GM12878 (cell line): ENCODE data around the gene PUDP. TPM values are rescaled to one million over a fixed set of nuclear protein-coding genes. Genes with fewer than 3 reads are reported as not detected.

Experiments used
- BMI1 ChIP-seq: fragments of 450-650 bp; IDR thresholded peaks from 2 replicates; pipeline ENCODE4 v1.6.1; 2016; ENCODE audit warnings: mild to moderate bottlenecking, moderate library complexity, borderline replicate concordance
- CREB1 ChIP-seq: IDR thresholded peaks from 2 replicates; pipeline ENCODE4 v1.6.1; 2012; ENCODE audit warnings: low read depth, mild to moderate bottlenecking, inconsistent platforms
- EZH2 ChIP-seq: IDR thresholded peaks from 2 replicates; pipeline ENCODE4 v1.6.1; 2012; ENCODE audit warnings: low read depth, mild to moderate bottlenecking, control low read depth, inconsistent platforms, low read length, borderline replicate concordance; ENCODE audit not compliant: control insufficient read depth
- GABPA ChIP-seq: IDR thresholded peaks from 2 replicates; pipeline ENCODE4 v1.6.1; 2014; ENCODE audit warnings: antibody characterized with exemption, low read depth, mild to moderate bottlenecking, inconsistent platforms
- HDAC2 ChIP-seq: fragments of 200-600 bp; sonication (generic); IDR thresholded peaks from 2 replicates; pipeline ENCODE4 v1.6.1; 2017
- IRF4 ChIP-seq: IDR thresholded peaks from 2 replicates; pipeline ENCODE4 v1.6.1; 2011; ENCODE audit warnings: low read depth, low read length
- LARP7 ChIP-seq: fragments of 450-650 bp; IDR thresholded peaks from 2 replicates; pipeline ENCODE4 v1.6.1; 2017; ENCODE audit warnings: mild to moderate bottlenecking
- MYB ChIP-seq: fragments of 150-350 bp; IDR thresholded peaks from 2 replicates; pipeline ENCODE4 v1.6.1; 2014; ENCODE audit warnings: mild to moderate bottlenecking, low read depth, low read length, borderline replicate concordance
- NFIC ChIP-seq: IDR thresholded peaks from 2 replicates; pipeline ENCODE4 v1.6.1; 2012; ENCODE audit warnings: low read depth, mild to moderate bottlenecking, inconsistent platforms, low read length, moderate library complexity
- NFYA ChIP-seq: IDR thresholded peaks from 2 replicates; pipeline ENCODE4 v1.6.1; 2011; ENCODE audit warnings: low read depth, mild to moderate bottlenecking, low read length, improper control_type of control experiment, borderline replicate concordance
- NR2C1 ChIP-seq: fragments of 450-650 bp; IDR thresholded peaks from 2 replicates; pipeline ENCODE4 v1.6.1; 2017; ENCODE audit warnings: antibody characterized with exemption, mild to moderate bottlenecking, moderate library complexity
- SREBF2 ChIP-seq: IDR thresholded peaks from 2 replicates; pipeline ENCODE4 v1.6.1; 2012; ENCODE audit warnings: mild to moderate bottlenecking, low read length
- TARDBP ChIP-seq: IDR thresholded peaks from 2 replicates; pipeline ENCODE4 v1.6.1; 2016; ENCODE audit warnings: borderline replicate concordance
- TBL1XR1 ChIP-seq: IDR thresholded peaks from 2 replicates; pipeline ENCODE4 v1.6.1; 2012; ENCODE audit warnings: low read depth, low read length, improper control_type of control experiment
- TCF3 ChIP-seq: IDR thresholded peaks from 2 replicates; pipeline ENCODE4 v1.6.1; 2012; ENCODE audit warnings: low read depth, mild to moderate bottlenecking, low read length, borderline replicate concordance; ENCODE audit not compliant: insufficient read depth
- ZNF217 ChIP-seq: fragments of 450-650 bp; IDR thresholded peaks from 2 replicates; pipeline ENCODE4 v1.6.1; 2017; ENCODE audit warnings: antibody characterized with exemption, mild to moderate bottlenecking
- ZZZ3 ChIP-seq: IDR thresholded peaks from 2 replicates; pipeline ENCODE4 v1.6.1; 2011; ENCODE audit warnings: low read depth; ENCODE audit not compliant: control insufficient read depth, insufficient read length
- polyA plus RNA-seq, 11 experiments: library from polyadenylated mRNA; depleted of rRNA in 4 of 11; unstranded in 6 of 11; stranded (reverse) in 5 of 11; fragments of >200 nt; fragmentation: Nextera tagmentation in 4 of 11; fragmentation: Illumina TruSeq in 1 of 11; extraction: Ambion mirVana in 4 of 11; extraction: Trizol in 1 of 11; gene quantifications; 1 replicate in 1 of 11; 2 replicates in 10 of 11; pipeline versions ENCODE4 v1.2.1 to v1.2.3, GENCODE V29; 2011 to 2016; ENCODE audit warnings: inconsistent platforms in 2 of 11, missing spikeins in 2 of 11, low read depth in 1 of 11
- total RNA-seq, 4 experiments: library from RNA; depleted of rRNA in 3 of 4; stranded (reverse); fragments of >200 nt in 3 of 4; fragmentation: Illumina TruSeq in 1 of 4; extraction: Trizol in 1 of 4; gene quantifications; 2 replicates each; pipeline versions ENCODE4 v1.2.1 to v1.2.3, GENCODE V29; 2013 to 2021
- TF ChIP-seq, protein P1 (sequence below), 3 experiments: IDR thresholded peaks in 2 of 3; conservative IDR thresholded peaks in 1 of 3; 2 replicates each; pipeline ENCODE4 v1.5.1; 2011; ENCODE audit warnings: low read depth in 3 of 3, low read length in 3 of 3, mild to moderate bottlenecking in 3 of 3, control low read depth in 2 of 3, moderate library complexity in 2 of 3, inconsistent platforms in 1 of 3, mixed read lengths in 1 of 3; ENCODE audit not compliant: control insufficient read depth in 2 of 3, insufficient read depth in 1 of 3; ENCODE audit errors: extremely low read depth in 1 of 3
- TF ChIP-seq, protein P2 (sequence below): IDR thresholded peaks from 2 replicates; pipeline ENCODE4 v1.6.1; 2011; ENCODE audit warnings: mild to moderate bottlenecking, low read depth, low read length, moderate library complexity; ENCODE audit not compliant: insufficient replicate concordance
- TF ChIP-seq, protein P3 (sequence below): fragments of 450-650 bp; IDR thresholded peaks from 2 replicates; pipeline ENCODE4 v1.6.1; 2017; ENCODE audit warnings: mild to moderate bottlenecking, moderate library complexity
- TF ChIP-seq, protein P4 (sequence below): fragments of 450-650 bp; IDR thresholded peaks from 2 replicates; pipeline ENCODE4 v1.6.1; 2017; ENCODE audit warnings: mild to moderate bottlenecking, low read depth, inconsistent platforms; ENCODE audit not compliant: poor library complexity, severe bottlenecking

PUDP gene
- total and polyA plus RNA-seq, 10 of the 15 experiments (the other 5 are each of a cell fraction or from before 2014, with no cell fraction given), result 30.8 to 83.5 (median 61.7) TPM

GRCh38 chrX:7147978-7148854, at the start of gene PUDP (continued):
- TF ChIP-seq, protein P1, sequence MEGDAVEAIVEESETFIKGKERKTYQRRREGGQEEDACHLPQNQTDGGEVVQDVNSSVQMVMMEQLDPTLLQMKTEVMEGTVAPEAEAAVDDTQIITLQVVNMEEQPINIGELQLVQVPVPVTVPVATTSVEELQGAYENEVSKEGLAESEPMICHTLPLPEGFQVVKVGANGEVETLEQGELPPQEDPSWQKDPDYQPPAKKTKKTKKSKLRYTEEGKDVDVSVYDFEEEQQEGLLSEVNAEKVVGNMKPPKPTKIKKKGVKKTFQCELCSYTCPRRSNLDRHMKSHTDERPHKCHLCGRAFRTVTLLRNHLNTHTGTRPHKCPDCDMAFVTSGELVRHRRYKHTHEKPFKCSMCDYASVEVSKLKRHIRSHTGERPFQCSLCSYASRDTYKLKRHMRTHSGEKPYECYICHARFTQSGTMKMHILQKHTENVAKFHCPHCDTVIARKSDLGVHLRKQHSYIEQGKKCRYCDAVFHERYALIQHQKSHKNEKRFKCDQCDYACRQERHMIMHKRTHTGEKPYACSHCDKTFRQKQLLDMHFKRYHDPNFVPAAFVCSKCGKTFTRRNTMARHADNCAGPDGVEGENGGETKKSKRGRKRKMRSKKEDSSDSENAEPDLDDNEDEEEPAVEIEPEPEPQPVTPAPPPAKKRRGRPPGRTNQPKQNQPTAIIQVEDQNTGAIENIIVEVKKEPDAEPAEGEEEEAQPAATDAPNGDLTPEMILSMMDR (IDR thresholded peaks at IDR 0.05 in 2 of 3, conservative IDR thresholded peaks at IDR 0.05 in 1 of 3; ENCODE audit: control insufficient read depth in 2 of 3, extremely low read depth in 1 of 3, insufficient read depth in 1 of 3, low read depth in 3 of 3, low read length in 3 of 3), result peak in 2 of 3 experiments; percentile 25; a peak in 3 of 6 replicates
- TF ChIP-seq SREBF2 (no peak), NR2C1 (no peak), IRF4 (peak; percentile 64; the same call in 1 of the 2 replicates), TCF3 (0 out of 2 replicates have a peak, but pooled peaks have one; percentile 22), HDAC2 (no peak), NFIC (no peak), NFYA (no peak), MYB (no peak), TBL1XR1 (no peak), CREB1 (0 out of 2 replicates have a peak, but pooled peaks have one; percentile 6), EZH2 (no peak), ZZZ3 (no peak), LARP7 (peak; percentile 74), TARDBP (no peak), ZNF217 (no peak), GABPA (no peak), BMI1 (no peak)
- TF ChIP-seq, protein P2, sequence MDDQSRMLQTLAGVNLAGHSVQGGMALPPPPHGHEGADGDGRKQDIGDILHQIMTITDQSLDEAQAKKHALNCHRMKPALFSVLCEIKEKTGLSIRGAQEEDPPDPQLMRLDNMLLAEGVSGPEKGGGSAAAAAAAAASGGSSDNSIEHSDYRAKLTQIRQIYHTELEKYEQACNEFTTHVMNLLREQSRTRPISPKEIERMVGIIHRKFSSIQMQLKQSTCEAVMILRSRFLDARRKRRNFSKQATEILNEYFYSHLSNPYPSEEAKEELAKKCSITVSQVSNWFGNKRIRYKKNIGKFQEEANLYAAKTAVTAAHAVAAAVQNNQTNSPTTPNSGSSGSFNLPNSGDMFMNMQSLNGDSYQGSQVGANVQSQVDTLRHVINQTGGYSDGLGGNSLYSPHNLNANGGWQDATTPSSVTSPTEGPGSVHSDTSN, result no peak
- TF ChIP-seq, protein P3, sequence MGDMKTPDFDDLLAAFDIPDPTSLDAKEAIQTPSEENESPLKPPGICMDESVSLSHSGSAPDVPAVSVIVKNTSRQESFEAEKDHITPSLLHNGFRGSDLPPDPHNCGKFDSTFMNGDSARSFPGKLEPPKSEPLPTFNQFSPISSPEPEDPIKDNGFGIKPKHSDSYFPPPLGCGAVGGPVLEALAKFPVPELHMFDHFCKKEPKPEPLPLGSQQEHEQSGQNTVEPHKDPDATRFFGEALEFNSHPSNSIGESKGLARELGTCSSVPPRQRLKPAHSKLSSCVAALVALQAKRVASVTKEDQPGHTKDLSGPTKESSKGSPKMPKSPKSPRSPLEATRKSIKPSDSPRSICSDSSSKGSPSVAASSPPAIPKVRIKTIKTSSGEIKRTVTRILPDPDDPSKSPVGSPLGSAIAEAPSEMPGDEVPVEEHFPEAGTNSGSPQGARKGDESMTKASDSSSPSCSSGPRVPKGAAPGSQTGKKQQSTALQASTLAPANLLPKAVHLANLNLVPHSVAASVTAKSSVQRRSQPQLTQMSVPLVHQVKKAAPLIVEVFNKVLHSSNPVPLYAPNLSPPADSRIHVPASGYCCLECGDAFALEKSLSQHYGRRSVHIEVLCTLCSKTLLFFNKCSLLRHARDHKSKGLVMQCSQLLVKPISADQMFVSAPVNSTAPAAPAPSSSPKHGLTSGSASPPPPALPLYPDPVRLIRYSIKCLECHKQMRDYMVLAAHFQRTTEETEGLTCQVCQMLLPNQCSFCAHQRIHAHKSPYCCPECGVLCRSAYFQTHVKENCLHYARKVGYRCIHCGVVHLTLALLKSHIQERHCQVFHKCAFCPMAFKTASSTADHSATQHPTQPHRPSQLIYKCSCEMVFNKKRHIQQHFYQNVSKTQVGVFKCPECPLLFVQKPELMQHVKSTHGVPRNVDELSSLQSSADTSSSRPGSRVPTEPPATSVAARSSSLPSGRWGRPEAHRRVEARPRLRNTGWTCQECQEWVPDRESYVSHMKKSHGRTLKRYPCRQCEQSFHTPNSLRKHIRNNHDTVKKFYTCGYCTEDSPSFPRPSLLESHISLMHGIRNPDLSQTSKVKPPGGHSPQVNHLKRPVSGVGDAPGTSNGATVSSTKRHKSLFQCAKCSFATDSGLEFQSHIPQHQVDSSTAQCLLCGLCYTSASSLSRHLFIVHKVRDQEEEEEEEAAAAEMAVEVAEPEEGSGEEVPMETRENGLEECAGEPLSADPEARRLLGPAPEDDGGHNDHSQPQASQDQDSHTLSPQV, result no peak
- TF ChIP-seq, protein P4, sequence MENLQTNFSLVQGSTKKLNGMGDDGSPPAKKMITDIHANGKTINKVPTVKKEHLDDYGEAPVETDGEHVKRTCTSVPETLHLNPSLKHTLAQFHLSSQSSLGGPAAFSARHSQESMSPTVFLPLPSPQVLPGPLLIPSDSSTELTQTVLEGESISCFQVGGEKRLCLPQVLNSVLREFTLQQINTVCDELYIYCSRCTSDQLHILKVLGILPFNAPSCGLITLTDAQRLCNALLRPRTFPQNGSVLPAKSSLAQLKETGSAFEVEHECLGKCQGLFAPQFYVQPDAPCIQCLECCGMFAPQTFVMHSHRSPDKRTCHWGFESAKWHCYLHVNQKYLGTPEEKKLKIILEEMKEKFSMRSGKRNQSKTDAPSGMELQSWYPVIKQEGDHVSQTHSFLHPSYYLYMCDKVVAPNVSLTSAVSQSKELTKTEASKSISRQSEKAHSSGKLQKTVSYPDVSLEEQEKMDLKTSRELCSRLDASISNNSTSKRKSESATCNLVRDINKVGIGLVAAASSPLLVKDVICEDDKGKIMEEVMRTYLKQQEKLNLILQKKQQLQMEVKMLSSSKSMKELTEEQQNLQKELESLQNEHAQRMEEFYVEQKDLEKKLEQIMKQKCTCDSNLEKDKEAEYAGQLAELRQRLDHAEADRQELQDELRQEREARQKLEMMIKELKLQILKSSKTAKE, result no peak
